HEK293 (cell line): ENCODE data around the gene MITF.

Source experiments
- CTCF ChIA-PET: fragments of 350-600 bp; formaldehyde crosslinking; extraction: SDS; loops from one replicate; lab custom pipeline; 2021; ENCODE audit warnings: antibody characterized with exemption; lab: Yijun Ruan, JAX
- POLR2A ChIA-PET: fragments of 300-600 bp; formaldehyde crosslinking; extraction: SDS; loops from one replicate; lab custom pipeline; 2020; ENCODE audit warnings: antibody characterized with exemption, inconsistent platforms; lab: Yijun Ruan, JAX
- H3K27ac ChIP-seq: fragments of 200-500 bp; sonication (Bioruptor generic); 2 replicates; pipeline ENCODE4 v1.5.1; 2014; ENCODE audit warnings: low read depth, low read length, control low read depth, inconsistent platforms; ENCODE audit errors: extremely low read depth
- H3K36me3 ChIP-seq, 2 experiments: fragments of 200-500 bp in 1 of 2; sonication (Bioruptor generic) in 1 of 2; 1 replicate in 1 of 2; 2 replicates in 1 of 2; pipeline ENCODE4 v1.5.1; 2014 to 2017; ENCODE audit warnings: inconsistent platforms in 2 of 2, low read length in 2 of 2; ENCODE audit not compliant: control insufficient read depth in 2 of 2, insufficient read depth in 1 of 2
- H3K4me1 ChIP-seq: fragments of 200-500 bp; sonication (Bioruptor generic); 2 replicates; pipeline ENCODE4 v1.5.1; 2014; ENCODE audit warnings: mild to moderate bottlenecking, low read length, inconsistent platforms; ENCODE audit not compliant: control insufficient read depth, insufficient read depth
- H3K4me3 ChIP-seq: 2 replicates; pipeline ENCODE4 v1.5.1; 2011; ENCODE audit warnings: low read depth, mild to moderate bottlenecking, control low read depth, low read length, moderate library complexity
- H3K9me3 ChIP-seq: fragments of 200-500 bp; sonication (Bioruptor generic); 2 replicates; pipeline ENCODE4 v1.5.1; 2014; ENCODE audit warnings: low read depth, low read length, inconsistent platforms; ENCODE audit not compliant: control insufficient read depth, insufficient read depth
- CTCF ChIP-seq: fragments of 450-650 bp; formaldehyde crosslinking; IDR thresholded peaks from 2 replicates; pipeline ENCODE4 v1.5.1; 2016; ENCODE audit warnings: missing biosample characterization, missing genetic modification characterization
- FEZF1 ChIP-seq: fragments of 450-650 bp; formaldehyde crosslinking; IDR thresholded peaks from 2 replicates; pipeline ENCODE4 v1.5.1; 2016; ENCODE audit warnings: missing biosample characterization, missing genetic modification characterization
- GLI2 ChIP-seq: fragments of 450-650 bp; formaldehyde crosslinking; IDR thresholded peaks from 2 replicates; pipeline ENCODE4; 2017; ENCODE audit warnings: missing biosample characterization, missing genetic modification characterization, low read depth, borderline replicate concordance
- KLF7 ChIP-seq: fragments of 450-650 bp; formaldehyde crosslinking; IDR thresholded peaks from 2 replicates; pipeline ENCODE4 v1.5.1; 2016; ENCODE audit warnings: missing biosample characterization, missing genetic modification characterization, borderline replicate concordance
- MEIS1 ChIP-seq: sonication (generic); formaldehyde crosslinking; IDR thresholded peaks from 2 replicates; pipeline ENCODE4 v1.8.1; 2022; ENCODE audit warnings: missing genetic modification reagents, mild to moderate bottlenecking, borderline replicate concordance
- MYNN ChIP-seq: fragments of 450-650 bp; formaldehyde crosslinking; IDR thresholded peaks from 2 replicates; pipeline ENCODE4 v1.5.1; 2016; ENCODE audit warnings: missing biosample characterization, missing genetic modification characterization, borderline replicate concordance
- OSR2 ChIP-seq: fragments of 450-650 bp; formaldehyde crosslinking; IDR thresholded peaks from 2 replicates; pipeline ENCODE4 v1.5.1; 2016; ENCODE audit warnings: missing biosample characterization, missing genetic modification characterization
- OVOL3 ChIP-seq: fragments of 450-650 bp; formaldehyde crosslinking; IDR thresholded peaks from 2 replicates; pipeline ENCODE4 v1.5.1; 2016; ENCODE audit warnings: missing biosample characterization, missing genetic modification characterization
- SP2 ChIP-seq: fragments of 450-650 bp; formaldehyde crosslinking; IDR thresholded peaks from 2 replicates; pipeline ENCODE4 v1.5.1; 2016; ENCODE audit warnings: missing biosample characterization, missing genetic modification characterization
- SP7 ChIP-seq: fragments of 450-650 bp; formaldehyde crosslinking; IDR thresholded peaks from 2 replicates; pipeline ENCODE4 v1.5.1; 2016; ENCODE audit warnings: missing biosample characterization, missing genetic modification characterization
- YY2 ChIP-seq: fragments of 450-650 bp; formaldehyde crosslinking; IDR thresholded peaks from 2 replicates; pipeline ENCODE4 v1.5.1; 2016; ENCODE audit warnings: missing biosample characterization, missing genetic modification characterization
- ZBTB8A ChIP-seq: fragments of 450-650 bp; formaldehyde crosslinking; IDR thresholded peaks from 2 replicates; pipeline ENCODE4 v1.5.1; 2016; ENCODE audit warnings: missing biosample characterization, missing genetic modification characterization
- ZFP37 ChIP-seq: fragments of 450-650 bp; formaldehyde crosslinking; IDR thresholded peaks from 2 replicates; pipeline ENCODE4 v1.5.1; 2016; ENCODE audit warnings: missing biosample characterization, missing genetic modification characterization
- ZFP69B ChIP-seq: fragments of 450-650 bp; formaldehyde crosslinking; IDR thresholded peaks from 2 replicates; pipeline ENCODE4 v1.5.1; 2016; ENCODE audit warnings: missing biosample characterization, missing genetic modification characterization
- ZNF184 ChIP-seq: fragments of 450-650 bp; IDR thresholded peaks from 2 replicates; pipeline ENCODE4 v1.5.1; 2018; ENCODE audit warnings: missing biosample characterization, mild to moderate bottlenecking, missing genetic modification characterization
- ZNF2 ChIP-seq: fragments of 450-650 bp; formaldehyde crosslinking; IDR thresholded peaks from 2 replicates; pipeline ENCODE4 v1.5.1; 2016; ENCODE audit warnings: missing biosample characterization, missing genetic modification characterization
- ZNF239 ChIP-seq: fragments of 450-650 bp; formaldehyde crosslinking; IDR thresholded peaks from 2 replicates; pipeline ENCODE4 v1.5.1; 2016; ENCODE audit warnings: missing biosample characterization, missing genetic modification characterization
- ZNF391 ChIP-seq: fragments of 450-650 bp; formaldehyde crosslinking; IDR thresholded peaks from 2 replicates; pipeline ENCODE4 v1.5.1; 2016; ENCODE audit warnings: low read depth, missing biosample characterization, missing genetic modification characterization, borderline replicate concordance
- ZNF404 ChIP-seq: fragments of 450-650 bp; formaldehyde crosslinking; IDR thresholded peaks from 2 replicates; pipeline ENCODE4 v1.5.1; 2017; ENCODE audit warnings: missing biosample characterization, missing genetic modification characterization
- ZNF48 ChIP-seq: fragments of 450-650 bp; formaldehyde crosslinking; IDR thresholded peaks from 2 replicates; pipeline ENCODE4 v1.5.1; 2016; ENCODE audit warnings: missing biosample characterization, missing genetic modification characterization
- ZNF514 ChIP-seq: fragments of 450-650 bp; formaldehyde crosslinking; IDR thresholded peaks from 2 replicates; pipeline ENCODE4 v1.5.1; 2016; ENCODE audit warnings: missing biosample characterization, missing genetic modification characterization
- ZNF530 ChIP-seq: fragments of 450-650 bp; formaldehyde crosslinking; IDR thresholded peaks from 2 replicates; pipeline ENCODE4 v1.5.1; 2016; ENCODE audit warnings: low read depth, missing biosample characterization, missing genetic modification characterization
- ZNF561 ChIP-seq: fragments of 450-650 bp; IDR thresholded peaks from 2 replicates; pipeline ENCODE4 v1.5.1; 2018; ENCODE audit warnings: missing biosample characterization, missing genetic modification characterization, borderline replicate concordance
- ZNF571 ChIP-seq: fragments of 450-650 bp; formaldehyde crosslinking; IDR thresholded peaks from 2 replicates; pipeline ENCODE4 v1.5.0; 2017; ENCODE audit warnings: missing biosample characterization, missing genetic modification characterization
- ZNF585B ChIP-seq: fragments of 450-650 bp; formaldehyde crosslinking; IDR thresholded peaks from 2 replicates; pipeline ENCODE4 v1.5.1; 2016; ENCODE audit warnings: missing biosample characterization, missing genetic modification characterization
- ZNF600 ChIP-seq: fragments of 450-650 bp; formaldehyde crosslinking; IDR thresholded peaks from 2 replicates; pipeline ENCODE4 v1.5.1; 2016; ENCODE audit warnings: missing biosample characterization, missing genetic modification characterization
- ZNF654 ChIP-seq: fragments of 450-650 bp; formaldehyde crosslinking; IDR thresholded peaks from 2 replicates; pipeline ENCODE4 v1.5.1; 2016; ENCODE audit warnings: low read depth, missing biosample characterization, missing genetic modification characterization
- ZNF664 ChIP-seq: fragments of 450-650 bp; formaldehyde crosslinking; IDR thresholded peaks from 2 replicates; pipeline ENCODE4 v1.5.1; 2016; ENCODE audit warnings: missing biosample characterization, missing genetic modification characterization
- ZNF76 ChIP-seq: fragments of 450-650 bp; formaldehyde crosslinking; IDR thresholded peaks from 2 replicates; pipeline ENCODE4; 2016; ENCODE audit warnings: low read depth, missing biosample characterization, missing genetic modification characterization, borderline replicate concordance
- ZNF777 ChIP-seq: fragments of 450-650 bp; formaldehyde crosslinking; IDR thresholded peaks from 2 replicates; pipeline ENCODE4 v1.5.1; 2017; ENCODE audit warnings: missing biosample characterization, missing genetic modification characterization, borderline replicate concordance
- ZNF792 ChIP-seq: fragments of 450-650 bp; formaldehyde crosslinking; IDR thresholded peaks from 2 replicates; pipeline ENCODE4 v1.5.1; 2016; ENCODE audit warnings: missing biosample characterization, missing genetic modification characterization
- ZNF837 ChIP-seq: fragments of 450-650 bp; formaldehyde crosslinking; IDR thresholded peaks from 2 replicates; pipeline ENCODE4 v1.5.1; 2016; ENCODE audit warnings: missing biosample characterization, missing genetic modification characterization
- TF ChIP-seq, protein P1 (sequence below): fragments of 450-650 bp; formaldehyde crosslinking; IDR thresholded peaks from 2 replicates; pipeline ENCODE4 v1.5.1; 2016; ENCODE audit warnings: missing biosample characterization, missing genetic modification characterization
- TF ChIP-seq, protein P2 (sequence below): fragments of 450-650 bp; formaldehyde crosslinking; optimal IDR thresholded peaks from 2 replicates; pipeline ENCODE3; 2016; ENCODE audit warnings: missing biosample characterization, mild to moderate bottlenecking, missing genetic modification characterization

MITF gene

DNA sequence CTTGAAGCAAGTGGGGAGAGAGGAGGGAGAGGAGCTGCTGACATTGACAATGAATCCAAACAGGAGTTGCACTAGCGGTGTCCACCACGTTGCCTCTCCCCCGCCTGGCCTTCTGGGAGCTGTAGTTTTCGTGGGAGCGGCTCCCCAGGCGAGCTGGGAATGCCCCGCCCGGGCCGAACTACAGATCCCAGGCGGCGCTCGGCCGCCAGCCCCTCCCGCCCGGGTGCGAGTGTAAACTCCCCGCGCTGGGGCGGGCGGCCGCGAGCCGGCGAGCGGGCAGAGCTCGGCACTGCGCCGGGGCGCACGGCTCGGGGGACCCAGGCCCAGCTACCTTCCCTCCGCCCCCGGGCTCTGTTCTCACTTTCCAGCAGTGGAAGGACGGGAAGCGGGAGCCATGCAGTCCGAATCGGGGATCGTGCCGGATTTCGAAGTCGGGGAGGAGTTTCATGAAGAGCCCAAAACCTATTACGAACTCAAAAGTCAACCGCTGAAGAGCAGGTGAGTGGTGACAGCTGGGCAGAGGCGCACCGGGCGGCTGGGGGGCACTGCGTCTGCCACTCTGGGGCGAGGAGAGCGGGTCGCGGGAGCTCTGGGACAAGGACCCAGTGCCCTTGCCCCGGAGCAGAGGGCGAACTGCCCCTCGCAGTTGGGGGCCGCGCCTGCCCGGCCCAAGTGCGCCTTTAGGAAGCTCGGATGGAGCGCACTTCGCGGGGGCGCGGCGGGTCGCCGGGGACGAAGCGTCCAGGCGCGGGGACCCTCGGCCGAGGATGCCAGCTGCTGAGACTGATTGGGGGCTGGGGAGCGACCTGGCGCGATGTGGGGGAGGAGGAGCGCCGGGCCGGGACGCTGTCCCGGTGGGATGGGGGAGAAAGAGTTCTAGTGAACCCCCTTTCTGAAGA lies at the start of gene MITF:
TSS of gene MITF (plus strand) at position 261 of the 899 bp plus-strand sequence. CDS start at position 395, 134 bp downstream.
- Histone ChIP-seq H3K27ac (no peak within 1 kb of the TSS), H3K4me3 (peak within 1 kb of the TSS; percentile 84), H3K9me3 (no peaks in the 10 kb centered on the region), H3K36me3 (no peaks in the 10 kb centered on the region), H3K4me1 (no peaks in the 10 kb centered on the region)
- CTCF ChIA-PET: interaction anchor here (0.6 to 1.3 kb wide), 5 partner anchors 26 to 227 kb away, joined by 3 to 6 read pairs (median 3); no protein-coding TSS in a partner anchor
- POLR2A ChIA-PET: interaction anchor here (1.0 to 1.4 kb wide), 5 partner anchors 10 to 46 kb away, joined by 3 to 4 read pairs (median 3); no protein-coding TSS in a partner anchor
- TF ChIP-seq ZNF585B (tag by site-specific recombination): no peak
- TF ChIP-seq, protein P1, sequence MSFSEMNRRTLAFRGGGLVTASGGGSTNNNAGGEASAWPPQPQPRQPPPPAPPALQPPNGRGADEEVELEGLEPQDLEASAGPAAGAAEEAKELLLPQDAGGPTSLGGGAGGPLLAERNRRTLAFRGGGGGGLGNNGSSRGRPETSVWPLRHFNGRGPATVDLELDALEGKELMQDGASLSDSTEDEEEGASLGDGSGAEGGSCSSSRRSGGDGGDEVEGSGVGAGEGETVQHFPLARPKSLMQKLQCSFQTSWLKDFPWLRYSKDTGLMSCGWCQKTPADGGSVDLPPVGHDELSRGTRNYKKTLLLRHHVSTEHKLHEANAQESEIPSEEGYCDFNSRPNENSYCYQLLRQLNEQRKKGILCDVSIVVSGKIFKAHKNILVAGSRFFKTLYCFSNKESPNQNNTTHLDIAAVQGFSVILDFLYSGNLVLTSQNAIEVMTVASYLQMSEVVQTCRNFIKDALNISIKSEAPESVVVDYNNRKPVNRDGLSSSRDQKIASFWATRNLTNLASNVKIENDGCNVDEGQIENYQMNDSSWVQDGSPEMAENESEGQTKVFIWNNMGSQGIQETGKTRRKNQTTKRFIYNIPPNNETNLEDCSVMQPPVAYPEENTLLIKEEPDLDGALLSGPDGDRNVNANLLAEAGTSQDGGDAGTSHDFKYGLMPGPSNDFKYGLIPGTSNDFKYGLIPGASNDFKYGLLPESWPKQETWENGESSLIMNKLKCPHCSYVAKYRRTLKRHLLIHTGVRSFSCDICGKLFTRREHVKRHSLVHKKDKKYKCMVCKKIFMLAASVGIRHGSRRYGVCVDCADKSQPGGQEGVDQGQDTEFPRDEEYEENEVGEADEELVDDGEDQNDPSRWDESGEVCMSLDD: peak; percentile 54; the same call in 1 of the 2 replicates
- no peak for TF ChIP-seq GLI2 (tag by site-specific recombination)
- TF ChIP-seq ZFP37 (tag by site-specific recombination): no peak
- no peak for TF ChIP-seq ZNF664 (tag by site-specific recombination)
- TF ChIP-seq MEIS1 (CRISPR knock-in tag): no peak
- TF ChIP-seq ZNF837 (tag by site-specific recombination): no peak
- no peak for TF ChIP-seq ZNF404
- TF ChIP-seq ZNF48: no peak
- no peak for TF ChIP-seq SP7 (tag by site-specific recombination)
- no peak for TF ChIP-seq KLF7 (tag by site-specific recombination)
- no peak for TF ChIP-seq ZNF777
- 0 out of 2 replicates have a peak, but pooled peaks have one; percentile 12 for TF ChIP-seq CTCF (tag by site-specific recombination)
- TF ChIP-seq FEZF1 (tag by site-specific recombination): no peak
- peak; percentile 92 for TF ChIP-seq ZNF76 (tag by site-specific recombination)
- no peak for TF ChIP-seq ZNF239 (tag by site-specific recombination)
- TF ChIP-seq ZNF571 (tag by site-specific recombination): no peak
- TF ChIP-seq ZNF184: no peak
- no peak for TF ChIP-seq OSR2
- TF ChIP-seq ZNF792 (tag by site-specific recombination): no peak
- no peak for TF ChIP-seq MYNN (tag by site-specific recombination)
- TF ChIP-seq, protein P2, sequence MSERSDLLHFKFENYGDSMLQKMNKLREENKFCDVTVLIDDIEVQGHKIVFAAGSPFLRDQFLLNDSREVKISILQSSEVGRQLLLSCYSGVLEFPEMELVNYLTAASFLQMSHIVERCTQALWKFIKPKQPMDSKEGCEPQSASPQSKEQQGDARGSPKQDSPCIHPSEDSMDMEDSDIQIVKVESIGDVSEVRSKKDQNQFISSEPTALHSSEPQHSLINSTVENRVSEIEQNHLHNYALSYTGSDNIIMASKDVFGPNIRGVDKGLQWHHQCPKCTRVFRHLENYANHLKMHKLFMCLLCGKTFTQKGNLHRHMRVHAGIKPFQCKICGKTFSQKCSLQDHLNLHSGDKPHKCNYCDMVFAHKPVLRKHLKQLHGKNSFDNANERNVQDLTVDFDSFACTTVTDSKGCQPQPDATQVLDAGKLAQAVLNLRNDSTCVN (tag by site-specific recombination): peak; percentile 82
- no peak for TF ChIP-seq ZNF391 (tag by site-specific recombination)
- TF ChIP-seq SP2 (tag by site-specific recombination): peak; percentile 47
- no peak for TF ChIP-seq YY2 (tag by site-specific recombination)
- no peak for TF ChIP-seq ZNF2
- TF ChIP-seq ZNF561 (tag by site-specific recombination): peak; percentile 68; the same call in 1 of the 2 replicates
- peak; percentile 28; the same call in 1 of the 2 replicates for TF ChIP-seq ZBTB8A (tag by site-specific recombination)
- 0 out of 2 replicates have a peak, but pooled peaks have one; percentile 35 for TF ChIP-seq ZNF600 (tag by site-specific recombination)
- TF ChIP-seq ZNF514 (tag by site-specific recombination): no peak
- no peak for TF ChIP-seq ZNF530
- no peak for TF ChIP-seq ZNF654 (tag by site-specific recombination)
- no peak for TF ChIP-seq OVOL3
- no peak for TF ChIP-seq ZFP69B (tag by site-specific recombination)
